Measurements from ENCODE around the gene IL27RA. TPM values are rescaled to one million over a fixed set of nuclear protein-coding genes. Genes with fewer than 3 reads are reported as not detected.
"Not testable (repeated sequence)": the region's sequence is repeated elsewhere in the genome, so short reads cannot be mapped to it uniquely, and the experiment has no call there.

The IL27RA gene
- total RNA-seq, 2 experiments from 2014 or later: 66.5 to 70.3 TPM

GRCh38 chr19:14003251-14004055 lies 28.1 kb upstream of the IL27RA start:
- H3K9me3 Mint-ChIP-seq: peaks cover 7% of the 10 kb centered on the region
- H3K27ac Mint-ChIP-seq: peak overlapping the region; percentile 99
- POLR2A ChIA-PET: interaction anchor here (0.5 to 1.1 kb wide), 2 partner anchors 28 to 32 kb away, joined by 3 read pairs; no protein-coding TSS in a partner anchor
- peaks cover 61% of the 10 kb centered on the region for H3K4me1 Mint-ChIP-seq
- peak; percentile 49 for DNase-seq
- CTCF ChIA-PET: interaction anchor here (0.8 to 1.1 kb wide), 2 partner anchors 14 to 119 kb away, joined by 3 to 4 read pairs; no protein-coding TSS in a partner anchor
- H3K27me3 Mint-ChIP-seq: no peaks in the 10 kb centered on the region
- H3K36me3 Mint-ChIP-seq (ENCODE audit: low read depth): peaks cover 24% of the 10 kb centered on the region
- H3K4me3 Mint-ChIP-seq: peak overlapping the region; percentile 53

GRCh38 chr19:14004619-14005348 lies 26.8 kb upstream of the IL27RA start:
- CTCF ChIA-PET: interaction anchor here (0.6 to 1.4 kb wide), 7 partner anchors 9 to 195 kb away, joined by 3 to 4 read pairs (median 3); partner anchors contain the start of gene IL27RA
- Mint-ChIP-seq H3K4me3 (peak overlapping the region; percentile 80), H3K4me1 (peaks cover 61% of the 10 kb centered on the region), H3K27ac (peak overlapping the region; percentile 85), H3K27me3 (no peaks in the 10 kb centered on the region), H3K36me3 (ENCODE audit: low read depth) (peaks cover 13% of the 10 kb centered on the region), H3K9me3 (no peaks in the 10 kb centered on the region)
- POLR2A ChIA-PET: no interaction called here
- no peak for DNase-seq

GRCh38 chr19:14005349-14006084 lies 26.0 kb upstream of the IL27RA start:
- POLR2A ChIA-PET: interaction anchor here (0.5 to 0.7 kb wide), 2 partner anchors 49 to 853 kb away, joined by 3 to 5 read pairs; no protein-coding TSS in a partner anchor
- Mint-ChIP-seq H3K36me3 (ENCODE audit: low read depth) (peaks cover 6% of the 10 kb centered on the region), H3K4me3 (peak overlapping the region; percentile 84), H3K9me3 (no peaks in the 10 kb centered on the region), H3K4me1 (peaks cover 53% of the 10 kb centered on the region), H3K27me3 (no peaks in the 10 kb centered on the region), H3K27ac (peak overlapping the region; percentile 85)
- CTCF ChIA-PET: interaction anchor here (0.8 to 1.4 kb wide), 5 partner anchors 10 to 126 kb away, joined by 3 to 4 read pairs (median 3); partner anchors contain the start of gene IL27RA
- DNase-seq: peak; percentile 92

- peak; percentile 100 for DNase-seq
- no peaks in the 10 kb centered on the region for H3K27me3 Mint-ChIP-seq
- H3K4me3 Mint-ChIP-seq: peak within 1 kb of the TSS; percentile 84
- ChIA-PET CTCF (interaction anchor here (1.1 to 1.4 kb wide), 4 partner anchors 19 to 131 kb away, joined by 3 to 4 read pairs (median 4); partner anchors contain the start of gene ASF1B), POLR2A (interaction anchor here (0.7 kb wide), 1 partner anchor 854 kb away, joined by 3 read pairs; no protein-coding TSS in a partner anchor)
- H3K9me3 Mint-ChIP-seq: no peaks in the 10 kb centered on the region
- H3K27ac Mint-ChIP-seq: peak within 1 kb of the TSS; percentile 100
- peaks cover 2% of the 10 kb centered on the region for H3K36me3 Mint-ChIP-seq (ENCODE audit: low read depth)
- H3K4me1 Mint-ChIP-seq: peaks cover 46% of the 10 kb centered on the region
These were observed 25.3 kb upstream of the IL27RA start, which contains the start of gene RFX1 for GRCh38 chr19:14006085-14006765. TSS of gene RFX1 (minus strand) at chr19:14006320. CDS start at chr19:13993843, 12,477 bp downstream.

- POLR2A ChIA-PET: no interaction called here
- Mint-ChIP-seq H3K9me3 (no peaks in the 10 kb centered on the region), H3K27ac (peak overlapping the region; percentile 100), H3K4me1 (peaks cover 41% of the 10 kb centered on the region), H3K36me3 (ENCODE audit: low read depth) (peaks cover 2% of the 10 kb centered on the region), H3K4me3 (peak overlapping the region; percentile 84), H3K27me3 (no peaks in the 10 kb centered on the region)
- CTCF ChIA-PET: interaction anchor here (0.8 to 1.4 kb wide), 6 partner anchors 9 to 459 kb away, joined by 3 to 4 read pairs (median 3); partner anchors contain the start of gene ASF1B
- no peak for DNase-seq
These were observed 24.6 kb upstream of the IL27RA start for GRCh38 chr19:14006766-14007562.

GRCh38 chr19:14012378-14012915 lies 19.1 kb upstream of the IL27RA start:
- H3K27ac Mint-ChIP-seq: no peak overlapping the region
- peaks cover 2% of the 10 kb centered on the region for H3K27me3 Mint-ChIP-seq
- CTCF ChIA-PET: no interaction called here
- no peaks in the 10 kb centered on the region for H3K36me3 Mint-ChIP-seq (ENCODE audit: low read depth)
- H3K4me3 Mint-ChIP-seq: no peak overlapping the region
- H3K4me1 Mint-ChIP-seq: peaks cover 7% of the 10 kb centered on the region
- no peaks in the 10 kb centered on the region for H3K9me3 Mint-ChIP-seq
- POLR2A ChIA-PET: no interaction called here
- DNase-seq: no peak

- ChIA-PET POLR2A (no interaction called here), CTCF (interaction anchor here (0.6 to 1.4 kb wide), 3 partner anchors 8 to 228 kb away, joined by 3 to 4 read pairs (median 4); no protein-coding TSS in a partner anchor)
- H3K27ac Mint-ChIP-seq: no peak overlapping the region
- peaks cover 9% of the 10 kb centered on the region for H3K4me1 Mint-ChIP-seq
- no peaks in the 10 kb centered on the region for H3K36me3 Mint-ChIP-seq (ENCODE audit: low read depth)
- peaks cover 2% of the 10 kb centered on the region for H3K27me3 Mint-ChIP-seq
- no peak overlapping the region for H3K4me3 Mint-ChIP-seq
- DNase-seq: no peak
- H3K9me3 Mint-ChIP-seq: no peaks in the 10 kb centered on the region
These were observed 16.0 kb upstream of the IL27RA start for GRCh38 chr19:14015524-14016035.

- no peak for DNase-seq
- no peaks in the 10 kb centered on the region for H3K9me3 Mint-ChIP-seq
- POLR2A ChIA-PET: interaction anchor here (0.6 kb wide), 1 partner anchor 8 kb away, joined by 6 read pairs; no protein-coding TSS in a partner anchor
- CTCF ChIA-PET: interaction anchor here (0.6 to 1.8 kb wide), 5 partner anchors 12 to 60 kb away, joined by 3 to 7 read pairs (median 3); partner anchors contain the start of gene IL27RA
- no peaks in the 10 kb centered on the region for H3K36me3 Mint-ChIP-seq (ENCODE audit: low read depth)
- no peak overlapping the region for H3K4me3 Mint-ChIP-seq
- no peak overlapping the region for H3K27ac Mint-ChIP-seq
- H3K27me3 Mint-ChIP-seq: no peaks in the 10 kb centered on the region
- peaks cover 15% of the 10 kb centered on the region for H3K4me1 Mint-ChIP-seq
These were observed 12.5 kb upstream of the IL27RA start for GRCh38 chr19:14019100-14019499.

- POLR2A ChIA-PET: interaction anchor here (0.6 kb wide), 1 partner anchor 9 kb away, joined by 6 read pairs; no protein-coding TSS in a partner anchor
- H3K4me1 Mint-ChIP-seq: peaks cover 15% of the 10 kb centered on the region
These were observed 11.8 kb upstream of the IL27RA start for GRCh38 chr19:14019739-14020138.

GRCh38 chr19:14021474-14021873 lies 10.1 kb upstream of the IL27RA start:
- CTCF ChIA-PET: interaction anchor here (0.7 to 2.3 kb wide), 2 partner anchors 10 to 14 kb away, joined by 3 to 20 read pairs; partner anchors contain the start of gene IL27RA
- H3K27ac Mint-ChIP-seq: no peak overlapping the region

More at GRCh38 chr19:14019739-14020138, 11.8 kb upstream of the IL27RA start:
- CTCF ChIA-PET: interaction anchor here (1.2 to 1.8 kb wide), 3 partner anchors 11 to 29 kb away, joined by 3 to 7 read pairs (median 3); partner anchors contain the start of gene IL27RA
- DNase-seq; H3K9me3 Mint-ChIP-seq; H3K36me3 Mint-ChIP-seq (ENCODE audit: low read depth); H3K27me3 Mint-ChIP-seq; H3K4me3 Mint-ChIP-seq; H3K27ac Mint-ChIP-seq: not testable (repeated sequence)

More at GRCh38 chr19:14021474-14021873, 10.1 kb upstream of the IL27RA start:
- no peaks in the 10 kb centered on the region for H3K36me3 Mint-ChIP-seq (ENCODE audit: low read depth)
- no peaks in the 10 kb centered on the region for H3K27me3 Mint-ChIP-seq
- H3K4me3 Mint-ChIP-seq: no peak overlapping the region
- H3K4me1 Mint-ChIP-seq: peaks cover 17% of the 10 kb centered on the region
- DNase-seq: no peak
- POLR2A ChIA-PET: interaction anchor here (1.5 kb wide), 1 partner anchor 10 kb away, joined by 5 read pairs; the partner anchor contains the start of gene IL27RA
- H3K9me3 Mint-ChIP-seq: no peaks in the 10 kb centered on the region
